NOMO-1 treated with dmso at 0.1 percent for 144 hours (cell line): ENCODE measurements around the gene REPIN1.
A peak's percentile ranks its signal among the peaks of the same experiment; 100 is the strongest.

ENCODE experiments used
- DNase-seq: peaks from one replicate; lab custom pipeline; 2025; ENCODE audit not compliant: unreplicated experiment; lab: John Stamatoyannopoulos, UW

Gene REPIN1

DNA sequence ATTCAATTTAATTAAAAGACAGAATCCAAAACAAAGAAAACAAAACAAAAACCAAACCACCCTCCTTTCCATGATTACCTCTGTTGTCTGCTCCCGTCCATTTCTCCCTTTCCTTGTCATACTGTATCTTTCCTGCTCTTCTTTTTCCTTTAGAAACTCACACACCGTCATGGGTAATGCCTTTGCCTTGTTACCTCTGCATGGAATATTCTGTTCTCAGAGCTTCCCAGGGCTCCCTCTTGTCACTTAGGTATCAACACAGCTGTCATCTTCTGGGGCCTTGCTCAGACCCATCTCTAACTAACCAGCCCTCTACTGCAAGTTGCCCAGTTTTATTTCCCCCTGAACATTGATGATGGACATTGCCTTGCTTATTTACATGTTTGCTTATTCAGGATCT is 51.6 kb downstream of the REPIN1 start:
- DNase-seq, result no peak

DNA sequence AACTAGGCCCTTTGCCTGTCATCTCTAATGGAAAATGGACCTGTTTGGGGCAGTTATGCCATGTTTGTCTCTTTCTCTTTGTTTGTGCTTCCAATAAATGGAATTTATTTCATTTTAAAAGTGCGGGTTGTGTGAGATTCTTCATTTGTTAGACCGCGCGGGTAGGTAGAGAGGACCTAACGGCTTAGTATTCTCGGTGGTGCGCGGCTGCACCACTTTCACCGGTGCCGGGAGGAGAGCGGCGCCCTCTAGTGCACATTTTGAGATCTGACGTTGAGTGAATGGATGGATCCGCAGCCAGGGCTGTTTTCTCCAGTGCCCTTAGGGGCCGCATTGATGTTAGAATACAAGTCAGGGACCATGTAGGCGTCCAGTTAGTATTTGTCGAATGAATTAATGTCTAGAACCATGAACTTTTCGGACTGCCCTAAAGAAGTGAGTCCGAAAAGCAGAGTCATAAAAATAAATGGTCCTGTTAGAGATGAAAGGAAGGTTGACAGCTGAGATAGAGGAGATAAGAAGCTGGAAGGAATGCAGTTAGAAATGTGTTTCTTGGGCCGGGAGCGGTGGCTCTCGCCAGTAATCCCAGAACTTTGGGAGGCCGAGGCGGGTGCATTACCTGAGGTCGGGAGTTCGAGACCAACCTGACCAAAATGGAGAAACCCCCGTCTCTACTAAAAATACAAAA is 52.5 kb downstream of the REPIN1 start:
- peak; percentile 47 for DNase-seq

DNA sequence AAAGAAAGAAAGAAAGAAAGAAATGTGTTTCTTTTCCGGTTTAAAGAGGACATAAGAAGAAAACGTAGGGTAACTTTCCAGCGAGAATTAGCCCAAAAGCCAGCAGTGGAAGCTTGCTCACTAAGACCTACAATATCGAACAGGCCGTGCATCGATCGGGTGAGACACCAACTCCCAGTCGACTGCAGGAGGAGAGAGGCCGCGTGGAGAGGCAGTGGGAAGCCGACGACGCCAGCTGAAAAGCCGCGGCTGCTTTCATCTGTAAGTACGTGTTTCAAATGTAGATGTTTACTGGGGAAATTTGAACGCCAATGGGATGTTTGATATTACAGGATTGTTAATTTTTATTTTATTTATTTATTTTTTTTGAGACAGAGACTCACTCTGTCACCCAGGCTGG is 53.2 kb downstream of the REPIN1 start:
- no peak for DNase-seq
